Measurements from ENCODE around the gene RBM44. TPM values are rescaled to one million over a fixed set of nuclear protein-coding genes. Genes with fewer than 3 reads are reported as not detected.

The RBM44 gene
- total and polyA plus RNA-seq, 4 donors = 0.02 to 0.75 (median 0.15) TPM

- no peaks in the 10 kb centered on the region for H3K36me3 ChIP-seq (ENCODE audit: control insufficient read depth in 4 of 4, insufficient read depth in 3 of 4, low read depth in 1 of 4, low read length in 3 of 4)
- no peaks in the 10 kb centered on the region for H3K9me3 ChIP-seq (ENCODE audit: control insufficient read depth in 4 of 4, low read length in 3 of 4)
- no peak overlapping the region for H3K4me3 ChIP-seq (ENCODE audit: low read depth in 1 of 3, low read length in 3 of 3)
- no peaks in the 10 kb centered on the region for H3K27me3 ChIP-seq (ENCODE audit: control insufficient read depth in 4 of 4, insufficient read depth in 4 of 4, low read length in 3 of 4)
- WGBS = 11% methylated on average over 2 of the region's 2 CpGs
- H3K27ac ChIP-seq (ENCODE audit: low read depth in 1 of 2, low read length in 2 of 2) = peak overlapping the region; percentile 69 to 70
- H3K4me1 ChIP-seq (ENCODE audit: control insufficient read depth in 4 of 4, insufficient read depth in 4 of 4, low read length in 3 of 4) = peaks cover 0 to 11% (median 7%) of the 10 kb centered on the region in 4 donors
- no peak for TF ChIP-seq CTCF (IDR thresholded peaks at IDR 0.05; ENCODE audit: low read depth, low read length, missing input control)
- TF ChIP-seq JUND (IDR thresholded peaks at IDR 0.05) = peak; percentile 96 to 97
- peak; percentile 65 for TF ChIP-seq SP1 (IDR thresholded peaks at IDR 0.05)
- peak; percentile 99 for TF ChIP-seq RXRA (IDR thresholded peaks at IDR 0.05)
- TF ChIP-seq ZBTB33 (IDR thresholded peaks at IDR 0.05) = no peak
- no peak for TF ChIP-seq FOXA2 (IDR thresholded peaks at IDR 0.05)
- TF ChIP-seq MAX (IDR thresholded peaks at IDR 0.05) = no peak
- no peak for TF ChIP-seq REST (IDR thresholded peaks at IDR 0.05)
- peak; percentile 7 for TF ChIP-seq HNF4G (IDR thresholded peaks at IDR 0.05)
- TF ChIP-seq YY1 (IDR thresholded peaks at IDR 0.05) = peak; percentile 32
- TF ChIP-seq EGR1 (IDR thresholded peaks at IDR 0.05; ENCODE audit: low read depth in 2 of 2) = no peak
- peak; percentile 35 to 49 for TF ChIP-seq RAD21 (IDR thresholded peaks at IDR 0.05)
- TF ChIP-seq ATF3 (IDR thresholded peaks at IDR 0.05) = peak; percentile 84
- TF ChIP-seq TAF1 (conservative IDR thresholded peaks at IDR 0.05) = no peak
- peak; percentile 61 for TF ChIP-seq NR2F2 (IDR thresholded peaks at IDR 0.05)
- TF ChIP-seq HNF4A (conservative IDR thresholded peaks at IDR 0.05) = peak; percentile 72 to 79
- no peak for TF ChIP-seq FOXA1 (IDR thresholded peaks at IDR 0.05)
- TF ChIP-seq GABPA (IDR thresholded peaks at IDR 0.05 in 1 of 2, conservative IDR thresholded peaks at IDR 0.05 in 1 of 2) = no peak
- no peak for DNase-seq (ENCODE audit: low spot score)
- H3K9ac ChIP-seq (ENCODE audit: low read depth in 1 of 2, low read length in 2 of 2) = peak overlapping the region in 1 of 2 donors; percentile 7
Observed at GRCh38 chr2:237888389-237888788, 89.8 kb downstream of the RBM44 start.
